HAP-1 (cell line): ENCODE results near the gene NR5A1.

Source experiments
- DNase-seq, 2 experiments: peaks; one replicate each; pipeline ENCODE4 v3.0.0-alpha.2; 2016 to 2020; ENCODE audit warnings: low spot score in 2 of 2
- H3K27me3 ChIP-seq: fragments of 250-450 bp; sonication (Bioruptor Pico); 2 replicates; pipeline ENCODE4 v1.5.1; 2020; ENCODE audit warnings: low read depth, mild to moderate bottlenecking, moderate library complexity
- H3K36me3 ChIP-seq: fragments of 250-450 bp; sonication (Bioruptor Pico); replicated peaks from 2 replicates; pipeline ENCODE4 v1.5.1; 2020; ENCODE audit warnings: mild to moderate bottlenecking
- H3K4me1 ChIP-seq: fragments of 250-450 bp; sonication (Bioruptor Pico); 2 replicates; pipeline ENCODE4 v1.5.1; 2020; ENCODE audit warnings: mild to moderate bottlenecking
- H3K4me3 ChIP-seq: fragments of 250-450 bp; sonication (Bioruptor Pico); 2 replicates; pipeline ENCODE4 v1.5.1; 2020; ENCODE audit warnings: mild to moderate bottlenecking, moderate library complexity
- H3K9me3 ChIP-seq: fragments of 250-450 bp; sonication (Bioruptor Pico); 2 replicates; pipeline ENCODE4 v1.5.1; 2020; ENCODE audit warnings: mild to moderate bottlenecking, moderate library complexity
- in situ Hi-C: fragments of 300-500 bp; cut with MboI; formaldehyde crosslinking; loops from 3 replicates; pipeline ENCODE4 v1.14.3; 2020; ENCODE audit warnings: low sequenced_read_pairs, inconsistent platforms, mixed read lengths

The NR5A1 gene

DNA sequence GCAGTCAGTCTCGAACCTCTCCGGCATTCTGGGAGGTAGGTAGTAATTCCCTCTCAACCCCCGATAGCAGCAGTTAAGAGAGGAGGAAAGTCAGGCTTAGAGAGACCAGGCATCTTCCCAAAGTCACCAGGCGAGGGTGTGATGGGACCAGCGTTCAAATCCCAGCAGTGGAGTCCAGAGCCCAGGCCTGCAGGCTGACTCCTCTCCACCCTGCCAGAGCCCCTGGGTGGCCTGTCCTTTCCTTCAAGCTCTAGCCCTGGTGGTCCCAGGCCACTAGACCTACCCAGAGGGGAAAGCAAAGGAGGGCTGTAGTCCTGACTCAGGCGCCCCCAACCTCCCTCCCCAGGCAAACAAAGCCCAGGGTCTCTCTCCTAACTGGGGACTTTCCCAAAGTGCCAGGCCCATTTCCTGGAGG, 4.2 kb upstream of the NR5A1 start:
- Histone ChIP-seq H3K36me3 (no peaks in the 10 kb centered on the region), H3K4me3 (no peak overlapping the region), H3K4me1 (no peaks in the 10 kb centered on the region), H3K27me3 (no peaks in the 10 kb centered on the region), H3K9me3 (no peaks in the 10 kb centered on the region)
- in situ Hi-C loops = no loop called here
- no peak for DNase-seq

DNA sequence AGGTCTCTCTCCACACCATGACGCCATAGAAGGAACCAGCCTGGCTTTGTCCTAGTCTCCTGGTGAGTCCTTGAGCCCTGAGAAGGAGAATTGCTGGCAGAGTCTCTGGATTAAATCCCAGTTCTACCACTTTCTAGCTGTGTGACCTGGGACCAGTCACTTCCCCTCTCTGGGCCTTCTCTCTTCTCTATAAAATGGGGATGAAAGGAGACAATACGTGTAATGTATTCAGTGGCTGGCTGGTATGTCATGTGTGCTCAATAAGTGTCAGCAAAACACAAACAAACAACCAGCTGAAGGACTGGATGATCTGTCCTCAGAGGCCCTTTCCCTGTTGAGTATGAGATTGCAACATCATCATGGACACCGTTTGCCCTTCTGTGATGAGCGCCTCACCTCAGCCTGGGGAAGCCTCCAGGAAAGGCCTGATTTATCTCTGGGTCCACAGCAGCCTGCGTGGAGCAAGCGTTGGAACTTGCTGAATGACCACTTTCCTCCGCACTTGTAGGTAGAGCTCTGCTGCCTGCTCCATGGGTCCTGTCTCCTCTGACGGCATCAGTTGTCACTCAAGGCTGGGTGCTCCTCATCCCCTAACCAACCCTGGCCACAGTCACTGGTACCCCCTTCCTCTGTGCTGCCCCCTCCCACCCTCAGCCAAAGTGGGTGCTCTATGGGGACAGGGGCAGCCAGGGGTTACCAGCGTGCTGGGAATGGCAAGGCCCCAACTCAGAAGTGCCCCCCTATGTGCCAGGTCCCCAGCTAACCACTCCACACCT, 3.6 kb upstream of the NR5A1 start:
- in situ Hi-C loops = no loop called here
- H3K27me3 ChIP-seq = no peaks in the 10 kb centered on the region
- H3K4me3 ChIP-seq = no peak overlapping the region
- no peak for DNase-seq
- H3K9me3 ChIP-seq = no peaks in the 10 kb centered on the region
- H3K4me1 ChIP-seq = no peaks in the 10 kb centered on the region
- no peaks in the 10 kb centered on the region for H3K36me3 ChIP-seq

DNA sequence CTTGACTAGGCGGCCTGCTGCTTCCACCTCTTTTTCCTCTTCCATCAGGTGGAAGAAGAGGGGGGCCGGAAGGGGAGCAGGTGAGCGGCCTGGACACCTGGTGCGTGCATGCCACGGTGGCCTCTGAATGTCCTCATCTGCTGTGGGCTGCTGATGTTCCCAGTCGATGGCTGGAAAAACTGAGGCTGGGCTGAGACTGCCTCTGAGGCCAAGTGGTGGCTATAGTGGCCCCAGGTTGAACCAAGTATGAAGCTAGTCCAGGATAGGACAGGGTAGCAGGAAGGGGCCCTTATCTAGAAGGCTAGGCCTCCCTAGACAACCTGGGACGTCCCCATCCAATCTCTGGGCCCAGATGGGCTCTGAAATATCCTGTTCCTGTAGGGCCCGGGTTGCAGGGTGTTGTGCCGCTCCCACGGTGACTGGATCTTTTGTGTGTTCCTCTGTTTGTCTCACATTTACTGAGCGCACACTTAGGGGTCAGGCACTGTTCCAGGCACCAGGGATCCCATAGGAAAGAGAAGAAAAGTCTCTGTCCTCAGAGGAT, 753 bp upstream of the NR5A1 start:
- no peaks in the 10 kb centered on the region for H3K36me3 ChIP-seq
- no peak overlapping the region for H3K4me3 ChIP-seq
- H3K4me1 ChIP-seq = no peaks in the 10 kb centered on the region
- H3K9me3 ChIP-seq = no peaks in the 10 kb centered on the region
- no peak for DNase-seq
- in situ Hi-C loops = no loop called here
- peaks cover 16% of the 10 kb centered on the region for H3K27me3 ChIP-seq

DNA sequence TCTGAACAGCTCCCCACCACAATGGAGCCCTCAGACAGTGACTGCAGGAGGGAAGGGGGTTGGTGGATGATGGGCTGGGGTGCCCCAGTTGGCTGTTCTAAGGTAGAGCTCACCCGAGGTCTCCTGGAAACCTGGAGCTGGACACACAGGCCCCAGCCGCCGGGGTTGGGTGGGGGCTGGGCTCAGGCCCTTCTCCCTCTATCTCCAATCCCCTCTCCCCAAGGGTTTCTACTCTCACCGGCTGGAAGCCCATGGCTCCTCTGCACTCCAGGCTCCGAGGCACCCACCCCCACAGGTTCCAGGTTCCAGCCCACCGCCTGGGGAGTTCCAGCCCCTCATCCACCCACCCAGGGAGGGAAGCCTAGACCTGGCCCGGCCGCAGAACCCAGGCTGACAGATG, 766 bp downstream of the NR5A1 start:
- in situ Hi-C loops = no loop called here
- Histone ChIP-seq H3K36me3 (no peaks in the 10 kb centered on the region), H3K9me3 (no peaks in the 10 kb centered on the region)

DNA sequence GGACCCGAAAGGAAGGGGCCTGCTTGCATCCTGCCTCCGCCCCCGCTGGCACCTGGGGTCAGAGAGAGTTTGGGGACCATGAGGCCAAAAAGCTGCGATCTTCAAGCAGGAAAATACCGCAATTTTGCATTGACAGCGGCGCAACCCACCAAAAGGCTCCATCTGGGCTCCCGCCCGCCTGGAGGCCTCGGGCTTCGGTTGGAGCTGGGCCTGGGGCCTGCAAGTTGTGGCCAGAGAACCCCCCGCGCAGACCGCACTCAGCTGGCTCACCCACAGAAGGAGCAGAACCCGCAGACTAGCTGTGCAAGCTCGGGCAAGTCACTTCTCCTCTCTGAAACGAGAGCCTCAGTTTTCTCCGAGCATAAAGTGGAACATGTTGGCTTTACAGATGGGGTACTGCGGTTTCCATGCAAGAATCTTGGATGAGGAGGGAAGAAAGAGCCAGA, 1.3 kb downstream of the NR5A1 start:
- no peak for DNase-seq
- in situ Hi-C loops = no loop called here
- Histone ChIP-seq H3K4me1 (no peaks in the 10 kb centered on the region), H3K9me3 (no peaks in the 10 kb centered on the region), H3K27me3 (peaks cover 26% of the 10 kb centered on the region), H3K36me3 (no peaks in the 10 kb centered on the region), H3K4me3 (no peak overlapping the region)

More for the DNA sequence above, 766 bp downstream of the NR5A1 start:
- no peak overlapping the region for H3K4me3 ChIP-seq
- no peak for DNase-seq
- H3K27me3 ChIP-seq = peaks cover 25% of the 10 kb centered on the region
- H3K4me1 ChIP-seq = no peaks in the 10 kb centered on the region

DNA sequence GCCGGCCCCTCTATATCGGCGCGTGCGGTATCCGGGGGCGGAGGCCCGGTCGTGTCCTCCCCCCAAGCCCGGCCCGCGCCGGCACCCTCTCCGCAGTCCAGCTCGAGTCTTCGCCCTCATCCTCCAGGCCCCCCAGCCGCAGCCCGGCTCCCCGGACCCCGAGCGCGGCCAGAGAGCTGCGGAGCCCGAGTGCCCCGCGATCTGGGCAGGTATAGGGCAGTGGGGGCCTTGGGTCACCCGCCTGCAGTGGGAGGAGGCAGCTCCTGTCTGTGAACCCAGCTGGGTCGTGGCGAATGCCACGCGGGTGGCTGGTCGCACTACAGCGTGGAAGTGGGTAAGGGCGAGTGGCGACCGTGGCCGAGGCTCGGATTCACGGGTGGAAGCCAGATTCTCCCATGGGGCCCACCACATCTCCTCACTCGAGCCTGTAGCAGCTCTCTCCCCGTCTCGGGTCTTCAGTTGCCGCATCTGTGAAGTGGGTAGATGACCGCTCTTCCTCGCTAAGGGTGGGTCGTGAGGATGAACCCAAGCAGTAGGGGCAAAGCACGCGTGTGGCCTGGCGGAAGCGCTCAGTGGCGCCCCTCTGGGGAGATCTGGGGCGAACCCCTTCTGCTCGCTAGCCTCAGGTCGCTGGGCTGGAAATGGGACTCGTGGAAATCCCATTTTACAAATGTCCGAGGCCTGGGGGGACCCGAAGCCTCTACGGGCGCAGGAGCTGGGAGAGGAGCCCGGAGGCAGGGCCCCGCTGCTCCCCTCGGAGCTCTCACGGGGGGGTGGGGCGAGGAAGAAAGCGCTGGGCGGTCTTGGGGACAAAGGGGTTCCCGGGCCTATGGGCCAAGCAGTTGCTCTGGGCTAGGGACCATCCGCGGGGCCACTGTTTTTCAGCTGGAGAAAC, 1.9 kb downstream of the NR5A1 start:
- Histone ChIP-seq H3K9me3 (no peaks in the 10 kb centered on the region), H3K4me1 (no peaks in the 10 kb centered on the region), H3K36me3 (no peaks in the 10 kb centered on the region), H3K27me3 (peaks cover 26% of the 10 kb centered on the region), H3K4me3 (no peak overlapping the region)
- in situ Hi-C loops = no loop called here
- no peak for DNase-seq

DNA sequence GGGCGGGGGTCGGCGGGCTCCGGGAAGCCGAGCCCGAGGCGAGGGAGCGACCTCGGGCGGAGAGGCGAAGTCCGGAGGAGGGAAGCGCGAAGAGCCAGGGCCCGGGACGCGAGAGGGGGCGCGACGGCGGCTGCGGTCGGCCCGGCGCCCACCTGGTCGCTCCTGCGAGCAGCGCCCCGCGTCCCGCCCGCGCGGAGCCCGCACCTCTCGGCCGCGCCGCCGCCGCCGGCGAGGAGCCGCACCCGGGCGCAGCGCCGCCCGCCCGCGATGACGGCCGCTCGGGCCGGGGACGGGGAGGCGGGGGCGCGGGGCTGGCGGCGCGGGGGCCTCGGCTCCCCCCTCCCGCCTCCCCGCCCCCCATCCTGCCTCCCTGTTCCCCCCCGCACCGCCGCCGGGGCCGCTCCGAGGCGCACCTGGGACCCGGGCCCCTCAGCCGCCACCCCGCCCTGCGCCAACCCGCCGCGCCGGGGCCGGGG, 2.6 kb downstream of the NR5A1 start:
- in situ Hi-C loops = no loop called here
- no peaks in the 10 kb centered on the region for H3K36me3 ChIP-seq
- no peaks in the 10 kb centered on the region for H3K4me1 ChIP-seq
- peak overlapping the region; percentile 25 for H3K4me3 ChIP-seq
- peaks cover 26% of the 10 kb centered on the region for H3K27me3 ChIP-seq
- DNase-seq = no peak
- no peaks in the 10 kb centered on the region for H3K9me3 ChIP-seq

DNA sequence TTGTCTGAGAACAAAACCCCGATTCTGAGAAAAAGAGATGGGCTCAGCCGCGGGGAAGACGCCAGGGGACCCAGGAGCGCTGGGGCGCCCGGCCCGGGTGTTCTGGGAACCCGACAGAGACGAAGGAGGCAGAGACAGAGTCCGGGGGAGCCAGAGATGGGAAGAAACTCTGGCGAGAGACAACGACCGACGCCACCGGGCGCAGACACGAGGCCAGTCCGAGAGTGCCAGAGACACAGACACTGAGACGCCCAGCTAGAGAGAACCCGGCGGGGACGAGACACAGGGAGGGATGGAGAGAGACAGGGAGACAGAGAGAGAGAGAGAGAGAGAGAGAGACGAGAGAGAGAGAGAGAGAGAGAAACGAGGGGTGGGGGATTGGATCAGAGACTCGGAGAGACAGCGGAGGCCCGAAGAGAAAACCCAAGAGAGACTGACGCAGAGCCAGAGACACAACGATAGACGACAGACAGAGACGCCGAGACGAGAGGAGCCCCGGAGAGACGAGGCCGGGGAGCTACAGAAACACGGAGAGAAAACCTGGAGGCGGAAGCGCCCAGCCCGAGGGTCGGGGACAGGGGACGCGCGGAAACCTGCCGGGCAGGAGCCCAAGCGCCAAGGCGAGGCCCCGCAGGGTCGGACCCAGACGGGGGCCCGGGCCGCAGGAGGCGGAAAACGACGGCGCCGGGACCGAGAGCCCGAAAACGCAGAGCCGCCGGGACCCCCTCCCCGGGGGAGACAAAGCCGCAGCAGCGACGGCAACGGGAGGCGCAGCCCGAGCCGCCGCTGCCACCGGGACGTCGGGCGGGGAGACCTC, 3.3 kb downstream of the NR5A1 start:
- Histone ChIP-seq H3K4me3 (peak overlapping the region; percentile 25), H3K27me3 (peaks cover 26% of the 10 kb centered on the region), H3K36me3 (no peaks in the 10 kb centered on the region), H3K9me3 (no peaks in the 10 kb centered on the region), H3K4me1 (no peaks in the 10 kb centered on the region)
- in situ Hi-C loops = no loop called here
- DNase-seq = no peak

DNA sequence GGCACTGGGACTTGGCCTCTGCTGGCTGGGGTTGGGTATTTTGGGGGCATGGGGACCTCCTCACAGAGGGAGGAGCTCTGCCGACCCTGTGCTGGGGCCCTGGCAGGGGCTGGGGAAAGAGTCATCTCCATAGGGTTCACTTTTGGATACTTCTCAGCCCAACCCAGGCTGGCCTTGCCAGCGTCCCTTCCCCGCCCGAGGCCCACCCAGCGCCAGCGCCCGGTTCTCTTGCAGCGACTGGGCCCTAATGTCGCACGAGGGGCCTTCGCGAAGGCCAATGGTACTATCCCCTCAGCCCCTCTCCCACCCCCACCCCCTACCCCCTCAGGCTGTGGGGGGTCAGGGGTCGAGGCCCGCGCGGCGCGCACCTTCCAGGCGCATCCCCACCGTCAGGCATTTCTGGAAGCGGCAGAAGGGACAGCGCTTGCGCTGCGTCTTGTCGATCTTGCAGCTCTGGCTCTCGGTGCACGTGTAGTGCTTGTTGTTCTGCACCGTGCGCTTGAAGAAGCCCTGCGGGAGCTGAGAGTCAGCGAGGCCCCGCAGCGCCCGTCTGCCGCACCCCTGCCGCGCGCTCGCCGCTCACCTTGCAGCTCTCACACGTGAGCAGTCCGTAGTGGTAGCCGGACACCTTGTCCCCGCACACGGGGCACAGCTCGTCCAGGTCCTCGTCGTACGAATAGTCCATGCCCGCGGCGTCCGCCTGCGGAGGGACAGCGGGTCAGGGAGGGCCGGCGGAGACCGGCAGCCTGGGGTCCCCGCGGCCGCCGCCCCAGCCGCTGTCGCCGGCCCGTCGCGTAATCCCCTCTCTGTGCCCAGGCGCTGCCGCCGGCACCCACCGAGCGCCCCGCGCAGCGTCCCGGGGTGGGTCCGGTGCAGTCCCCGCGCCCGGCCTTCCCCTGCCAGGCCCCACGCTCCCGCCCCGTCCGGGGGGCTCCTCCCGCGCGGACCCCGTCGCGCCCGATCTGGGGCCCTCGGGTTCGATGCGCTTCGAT, 4.2 kb downstream of the NR5A1 start:
- DNase-seq = no peak
- peaks cover 26% of the 10 kb centered on the region for H3K27me3 ChIP-seq
- H3K4me1 ChIP-seq = no peaks in the 10 kb centered on the region
- in situ Hi-C loops = no loop called here
- H3K4me3 ChIP-seq = no peak overlapping the region
- H3K36me3 ChIP-seq = no peaks in the 10 kb centered on the region
- no peaks in the 10 kb centered on the region for H3K9me3 ChIP-seq

DNA sequence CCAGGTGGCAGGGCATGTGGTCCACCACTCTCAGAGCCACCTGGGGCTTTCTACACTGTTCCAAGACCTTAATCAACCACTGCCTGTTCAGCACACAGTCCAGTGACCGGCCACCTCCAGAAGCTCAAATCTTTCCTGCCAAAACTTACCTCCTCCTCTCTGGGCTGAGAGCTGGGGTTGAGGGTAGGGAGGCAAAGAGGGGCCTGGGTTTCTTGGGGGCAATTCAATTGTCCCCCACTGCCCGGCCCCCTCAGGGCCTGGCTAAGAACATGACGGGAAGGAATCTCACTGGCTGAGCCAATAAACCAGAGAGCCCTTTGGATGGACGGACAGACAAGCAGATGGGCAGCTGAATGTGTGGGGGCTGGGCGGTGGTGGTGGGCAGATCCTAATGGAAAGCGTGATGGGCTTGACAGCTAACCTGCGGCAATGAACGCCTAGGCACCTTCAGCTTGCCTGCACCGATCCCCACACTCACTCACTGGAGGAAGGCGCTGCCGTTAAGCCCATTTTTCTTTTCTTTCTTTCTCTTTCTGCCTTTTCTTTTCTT, 5.4 kb downstream of the NR5A1 start:
- Histone ChIP-seq H3K36me3 (no peaks in the 10 kb centered on the region), H3K9me3 (no peaks in the 10 kb centered on the region), H3K27me3 (peaks cover 26% of the 10 kb centered on the region), H3K4me1 (no peaks in the 10 kb centered on the region), H3K4me3 (no peak overlapping the region)
- DNase-seq = no peak
- in situ Hi-C loops = no loop called here

DNA sequence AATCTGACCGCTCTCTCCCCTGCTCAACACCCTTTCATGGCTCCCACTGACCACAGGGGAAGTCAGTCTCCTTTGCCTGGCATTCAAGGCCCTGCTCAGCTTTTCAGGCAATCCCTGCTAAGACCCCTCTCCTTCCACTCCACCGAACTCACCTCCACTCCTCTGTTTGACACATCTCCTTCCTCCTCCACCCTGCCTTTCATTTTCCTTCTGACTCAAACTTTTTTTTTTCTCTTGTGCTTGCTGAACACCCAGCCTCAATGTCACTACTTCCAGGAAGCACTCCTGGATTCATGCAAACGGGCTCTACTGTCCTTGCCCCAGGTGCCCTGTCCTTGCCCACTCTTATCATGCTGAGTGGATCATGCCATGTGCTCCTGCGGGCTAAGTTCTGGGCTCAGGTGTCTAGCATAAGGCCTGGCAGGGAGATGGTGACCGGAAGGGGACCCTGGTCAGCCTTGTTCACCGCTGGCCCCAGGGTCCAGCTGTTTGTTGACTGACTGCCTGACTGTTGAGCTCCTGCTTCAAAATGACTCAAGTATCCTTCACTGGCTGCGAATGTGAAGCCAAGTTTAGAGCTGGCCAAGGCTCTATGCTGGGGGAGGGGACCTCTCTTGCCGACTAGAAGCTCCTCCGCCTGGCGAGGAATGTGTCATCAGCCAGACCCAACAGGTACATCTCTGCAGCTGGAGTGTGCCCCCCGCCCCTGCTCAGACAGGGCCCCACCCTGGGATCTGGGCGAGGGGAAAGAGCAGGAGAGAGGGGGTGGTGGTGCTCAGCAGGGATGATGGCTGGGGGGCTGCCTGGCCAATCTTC, 6.2 kb downstream of the NR5A1 start:
- H3K27me3 ChIP-seq = peaks cover 26% of the 10 kb centered on the region
- in situ Hi-C loops = no loop called here
- no peak for DNase-seq
- no peaks in the 10 kb centered on the region for H3K36me3 ChIP-seq
- no peaks in the 10 kb centered on the region for H3K4me1 ChIP-seq
- no peak overlapping the region for H3K4me3 ChIP-seq
- no peaks in the 10 kb centered on the region for H3K9me3 ChIP-seq
